ENCODE data around the gene PARVA. TPM values are rescaled to one million over a fixed set of nuclear protein-coding genes. Genes with fewer than 3 reads are reported as not detected.

Gene PARVA
- total RNA-seq, 2 experiments from 2014 or later = not detected

DNA sequence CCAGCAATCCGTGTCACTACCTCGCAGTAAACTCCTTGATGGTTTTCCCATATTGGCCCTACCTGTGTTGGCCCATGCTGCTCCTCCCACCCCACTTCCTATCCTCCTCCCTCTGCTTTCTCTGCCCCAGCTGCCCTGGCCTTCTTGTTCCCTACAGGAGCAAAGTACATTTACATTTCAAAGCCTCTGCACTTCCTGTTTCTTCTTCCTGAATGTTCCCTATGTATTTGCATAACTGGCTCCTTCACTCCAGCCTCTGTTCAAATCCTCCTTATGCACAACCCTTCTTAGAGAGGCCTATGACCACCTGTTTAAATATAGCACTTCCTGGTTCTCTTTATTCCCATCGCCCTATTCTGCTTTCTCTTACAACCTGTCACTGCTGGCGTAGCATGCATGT, 62.2 kb downstream of the PARVA start:
- POLR2A ChIA-PET = no interaction called here
- Histone ChIP-seq H3K4me1 (ENCODE audit: insufficient read depth, low read length, poor library complexity, severe bottlenecking) (peaks cover 5% of the 10 kb centered on the region), H3K9me3 (ENCODE audit: low read length) (no peaks in the 10 kb centered on the region), H3K36me3 (ENCODE audit: insufficient read depth, low read length) (no peaks in the 10 kb centered on the region), H3K27ac (ENCODE audit: low read depth, low read length, poor library complexity, severe bottlenecking) (no peak overlapping the region), H3K9me2 (ENCODE audit: insufficient read depth, low read length) (no peaks in the 10 kb centered on the region), H3K4me2 (ENCODE audit: low read length) (no peak overlapping the region), H2AFZ (ENCODE audit: low read length) (no peak overlapping the region), H4K20me1 (ENCODE audit: insufficient read depth, low read length) (no peaks in the 10 kb centered on the region), H3K4me3 (ENCODE audit: low read depth, low read length, poor library complexity, severe bottlenecking) (no peak overlapping the region), H3K79me2 (ENCODE audit: insufficient read depth, low read depth, low read length) (no peaks in the 10 kb centered on the region)
- CTCF ChIA-PET (ENCODE audit: unreplicated experiment) = no interaction called here
- DNase-seq (ENCODE audit: low spot score) = peak; percentile 2
- intact Hi-C loops (cut with micrococcal nuclease; ENCODE audit: unreplicated experiment) = no loop called here
- BruUV-seq (replicated peaks) = no TSS peak
- TF ChIP-seq, protein P1, sequence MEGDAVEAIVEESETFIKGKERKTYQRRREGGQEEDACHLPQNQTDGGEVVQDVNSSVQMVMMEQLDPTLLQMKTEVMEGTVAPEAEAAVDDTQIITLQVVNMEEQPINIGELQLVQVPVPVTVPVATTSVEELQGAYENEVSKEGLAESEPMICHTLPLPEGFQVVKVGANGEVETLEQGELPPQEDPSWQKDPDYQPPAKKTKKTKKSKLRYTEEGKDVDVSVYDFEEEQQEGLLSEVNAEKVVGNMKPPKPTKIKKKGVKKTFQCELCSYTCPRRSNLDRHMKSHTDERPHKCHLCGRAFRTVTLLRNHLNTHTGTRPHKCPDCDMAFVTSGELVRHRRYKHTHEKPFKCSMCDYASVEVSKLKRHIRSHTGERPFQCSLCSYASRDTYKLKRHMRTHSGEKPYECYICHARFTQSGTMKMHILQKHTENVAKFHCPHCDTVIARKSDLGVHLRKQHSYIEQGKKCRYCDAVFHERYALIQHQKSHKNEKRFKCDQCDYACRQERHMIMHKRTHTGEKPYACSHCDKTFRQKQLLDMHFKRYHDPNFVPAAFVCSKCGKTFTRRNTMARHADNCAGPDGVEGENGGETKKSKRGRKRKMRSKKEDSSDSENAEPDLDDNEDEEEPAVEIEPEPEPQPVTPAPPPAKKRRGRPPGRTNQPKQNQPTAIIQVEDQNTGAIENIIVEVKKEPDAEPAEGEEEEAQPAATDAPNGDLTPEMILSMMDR (conservative IDR thresholded peaks at IDR 0.05; ENCODE audit: low read length) = no peak

DNA sequence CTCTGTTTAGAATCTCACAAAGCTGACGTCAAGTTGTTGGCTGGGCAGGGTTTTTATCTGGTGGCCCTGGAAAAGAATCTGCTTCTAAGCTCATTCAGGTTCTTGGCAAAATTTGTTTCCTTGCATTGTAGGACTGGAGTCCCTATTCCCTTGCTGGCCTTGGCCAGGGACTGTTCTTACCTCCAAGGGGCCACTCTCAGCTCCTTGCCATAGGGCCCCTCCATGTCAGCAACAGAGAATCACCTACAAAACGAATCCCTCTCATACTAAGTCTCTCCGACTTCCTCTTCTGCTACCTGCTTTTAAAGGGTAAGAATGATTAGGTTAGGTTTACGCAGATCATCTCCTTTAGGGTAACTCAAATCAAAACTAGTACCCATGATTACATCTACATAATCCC, 63.2 kb downstream of the PARVA start:
- H3K27ac ChIP-seq (ENCODE audit: low read depth, low read length, poor library complexity, severe bottlenecking) = no peak overlapping the region
- H2AFZ ChIP-seq (ENCODE audit: low read length) = no peak overlapping the region
- CTCF ChIA-PET (ENCODE audit: unreplicated experiment) = no interaction called here
- BruUV-seq (replicated peaks) = no TSS peak
- no peaks in the 10 kb centered on the region for H3K36me3 ChIP-seq (ENCODE audit: insufficient read depth, low read length)
- H3K4me1 ChIP-seq (ENCODE audit: insufficient read depth, low read length, poor library complexity, severe bottlenecking) = peaks cover 5% of the 10 kb centered on the region
- no peaks in the 10 kb centered on the region for H3K79me2 ChIP-seq (ENCODE audit: insufficient read depth, low read depth, low read length)
- H3K9me2 ChIP-seq (ENCODE audit: insufficient read depth, low read length) = no peaks in the 10 kb centered on the region
- intact Hi-C loops (cut with micrococcal nuclease; ENCODE audit: unreplicated experiment) = no loop called here
- DNase-seq (ENCODE audit: low spot score) = no peak
- TF ChIP-seq, protein P1 (conservative IDR thresholded peaks at IDR 0.05; ENCODE audit: low read length) = no peak
- no peak for TF ChIP-seq EZH2phosphoT487 (IDR thresholded peaks at IDR 0.05; ENCODE audit: borderline replicate concordance, low read depth, low read length)
- POLR2A ChIA-PET = interaction anchor here (1.4 kb wide), 1 partner anchor 14 kb away, joined by 5 read pairs; no protein-coding TSS in a partner anchor
- no peak overlapping the region for H3K4me3 ChIP-seq (ENCODE audit: low read depth, low read length, poor library complexity, severe bottlenecking)
- no peaks in the 10 kb centered on the region for H3K9me3 ChIP-seq (ENCODE audit: low read length)
- no peak overlapping the region for H3K4me2 ChIP-seq (ENCODE audit: low read length)
- H4K20me1 ChIP-seq (ENCODE audit: insufficient read depth, low read length) = no peaks in the 10 kb centered on the region

DNA sequence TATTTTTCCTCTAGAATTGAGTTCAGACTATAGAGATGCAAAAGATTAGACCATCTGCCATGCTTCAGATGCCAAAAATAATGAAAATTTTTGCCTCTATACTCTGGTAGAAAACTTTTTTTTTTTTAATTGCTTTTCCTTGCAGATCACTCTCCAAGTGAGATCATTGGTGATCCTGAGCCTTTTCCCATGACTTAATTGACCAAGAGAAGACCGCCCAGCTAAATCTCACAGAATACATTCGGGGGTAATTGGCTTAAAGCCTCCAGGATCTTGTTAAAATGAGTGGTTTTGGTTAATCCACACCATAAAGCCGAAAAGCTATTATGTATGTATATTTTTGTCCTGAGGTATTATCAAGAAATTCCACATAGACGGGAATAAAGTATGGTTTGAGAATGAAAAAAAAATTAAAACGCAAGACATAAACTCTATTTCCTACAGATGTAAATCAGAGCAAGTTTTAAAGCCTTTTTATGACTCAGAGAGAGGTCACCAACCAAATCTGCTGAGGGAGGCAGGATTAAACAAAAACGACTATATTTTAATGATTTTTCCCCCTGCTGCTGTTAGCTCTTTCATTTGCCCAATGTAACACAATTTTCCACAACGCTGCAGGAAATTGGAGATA, 64.0 kb downstream of the PARVA start:
- Histone ChIP-seq H2AFZ (ENCODE audit: low read length) (no peak overlapping the region), H4K20me1 (ENCODE audit: insufficient read depth, low read length) (no peaks in the 10 kb centered on the region), H3K9me3 (ENCODE audit: low read length) (no peaks in the 10 kb centered on the region), H3K36me3 (ENCODE audit: insufficient read depth, low read length) (no peaks in the 10 kb centered on the region), H3K9me2 (ENCODE audit: insufficient read depth, low read length) (no peaks in the 10 kb centered on the region), H3K79me2 (ENCODE audit: insufficient read depth, low read depth, low read length) (no peaks in the 10 kb centered on the region), H3K27ac (ENCODE audit: low read depth, low read length, poor library complexity, severe bottlenecking) (no peak overlapping the region), H3K4me1 (ENCODE audit: insufficient read depth, low read length, poor library complexity, severe bottlenecking) (peaks cover 5% of the 10 kb centered on the region), H3K4me3 (ENCODE audit: low read depth, low read length, poor library complexity, severe bottlenecking) (no peak overlapping the region), H3K4me2 (ENCODE audit: low read length) (no peak overlapping the region)
- TF ChIP-seq, protein P1 (conservative IDR thresholded peaks at IDR 0.05; ENCODE audit: low read length) = no peak
- TF ChIP-seq EZH2phosphoT487 (IDR thresholded peaks at IDR 0.05; ENCODE audit: borderline replicate concordance, low read depth, low read length) = no peak
- intact Hi-C loops (cut with micrococcal nuclease; ENCODE audit: unreplicated experiment) = no loop called here
- POLR2A ChIA-PET = interaction anchor here (1.4 kb wide), 1 partner anchor 13 kb away, joined by 5 read pairs; no protein-coding TSS in a partner anchor
- DNase-seq (ENCODE audit: low spot score) = no peak
- no TSS peak for BruUV-seq (replicated peaks)
- CTCF ChIA-PET (ENCODE audit: unreplicated experiment) = no interaction called here
